HG03469 (cell line): ENCODE results near the gene ST7L.

Experiments
- ATAC-seq: cut with Tn5 transposase; IDR thresholded peaks from one replicate; pipeline ENCODE4 v1.9.1; 2021; ENCODE audit warnings: mild to moderate bottlenecking, moderate library complexity, moderate number of reproducible peaks; ENCODE audit not compliant: unreplicated experiment

The ST7L gene

DNA sequence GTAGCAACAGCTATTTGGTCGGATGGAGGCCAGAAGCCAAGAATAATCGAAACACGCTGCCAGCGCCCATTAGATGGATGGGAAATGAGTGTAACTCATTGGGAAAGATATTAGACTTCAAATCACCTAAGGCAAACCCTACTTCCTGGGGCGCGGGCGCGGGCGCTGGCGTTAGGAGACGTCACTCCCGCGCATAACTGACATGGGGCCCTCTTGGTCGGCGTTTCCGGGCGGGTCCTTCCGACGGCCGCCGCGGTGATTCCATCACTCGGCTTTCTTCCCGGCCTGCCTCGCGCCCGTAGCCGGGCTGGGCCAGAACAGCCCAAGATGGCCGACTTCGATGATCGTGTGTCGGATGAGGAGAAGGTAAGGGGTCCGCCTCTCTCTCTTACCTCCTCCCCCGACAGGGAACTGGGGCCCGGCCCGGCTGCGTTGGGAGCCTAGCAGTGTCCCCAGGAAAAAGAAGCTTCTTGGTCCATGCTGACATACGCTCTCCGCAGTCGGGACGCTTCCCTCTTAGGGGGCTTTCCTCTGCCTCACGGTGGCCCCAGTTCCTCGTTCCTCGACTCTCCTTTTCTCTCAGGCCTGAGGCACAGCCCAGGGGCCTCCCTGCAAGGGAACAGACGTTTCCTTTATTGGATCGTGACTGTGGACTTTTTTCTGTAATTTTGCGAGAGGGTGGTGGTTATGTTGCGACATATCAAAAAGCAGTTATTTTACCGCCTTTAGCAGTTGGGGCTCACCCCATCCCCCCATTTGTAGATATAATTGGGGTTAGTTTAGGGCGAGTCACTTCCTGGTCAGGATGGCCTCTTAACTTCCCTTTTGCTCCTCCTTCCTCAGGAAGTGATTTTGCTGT is 806 bp upstream of the ST7L start, which contains the start of gene CAPZA1:
Gene CAPZA1 (plus strand): TSS at position 315 of the 859 bp plus-strand sequence. CDS start 13 bp downstream, at position 328.
- ATAC-seq, result peak; percentile 70

DNA sequence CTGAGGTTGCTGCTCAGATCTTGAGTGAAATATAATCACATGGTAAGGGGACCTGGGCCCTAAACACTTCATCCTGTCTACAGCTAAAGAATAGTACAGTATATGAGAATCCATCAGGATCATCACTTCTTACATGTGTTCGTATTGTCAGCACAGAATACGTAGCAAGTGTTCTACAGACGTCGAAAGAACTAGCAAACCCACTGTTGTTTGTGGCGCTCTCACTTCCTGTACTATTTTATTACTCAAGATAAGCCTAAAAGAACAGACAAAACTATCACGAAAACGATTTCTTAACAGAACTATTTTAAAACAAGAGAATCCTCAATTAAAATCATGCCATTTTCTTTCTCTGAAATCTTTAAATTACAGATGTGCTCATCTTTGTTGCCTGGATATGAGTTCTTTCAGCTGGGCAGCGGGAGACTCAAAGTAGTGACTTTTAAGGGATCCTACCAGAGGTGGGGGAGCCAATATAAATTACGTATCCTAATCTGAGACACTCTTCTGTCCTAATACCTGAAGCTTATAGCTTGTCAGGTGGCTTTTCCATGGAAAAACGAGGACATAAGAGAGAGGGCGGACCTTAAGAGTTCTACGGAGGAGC is 724 bp downstream of the ST7L start:
- ATAC-seq, result no peak

DNA sequence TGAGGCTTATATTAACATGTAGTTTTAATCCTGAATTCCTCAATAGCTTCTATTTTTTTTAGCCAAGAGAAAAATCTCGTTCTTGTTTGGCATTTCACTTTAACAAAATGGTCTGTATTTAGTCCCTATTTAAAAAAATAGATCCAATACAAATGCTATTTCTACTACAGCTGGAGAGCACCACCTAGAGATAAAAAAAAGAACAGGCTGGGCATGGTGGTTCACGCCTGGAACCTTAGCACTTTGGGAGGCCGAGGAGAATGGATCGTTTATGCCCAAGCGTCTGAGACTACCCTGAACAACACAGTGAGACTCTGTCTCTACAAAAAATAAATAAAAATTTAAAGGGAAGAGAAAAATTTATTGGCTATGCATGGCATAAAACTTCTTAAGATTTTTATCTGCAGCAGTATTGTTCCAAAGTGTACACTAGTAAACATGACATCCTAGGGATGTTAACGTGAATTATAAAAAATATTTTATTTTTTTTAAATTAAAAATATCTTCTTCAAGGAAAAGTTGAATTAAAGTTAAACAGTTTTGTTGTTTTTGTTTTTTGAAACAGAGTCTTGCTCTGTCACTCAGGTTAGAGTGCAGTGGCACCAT is 4.4 kb downstream of the ST7L start:
- no peak for ATAC-seq

DNA sequence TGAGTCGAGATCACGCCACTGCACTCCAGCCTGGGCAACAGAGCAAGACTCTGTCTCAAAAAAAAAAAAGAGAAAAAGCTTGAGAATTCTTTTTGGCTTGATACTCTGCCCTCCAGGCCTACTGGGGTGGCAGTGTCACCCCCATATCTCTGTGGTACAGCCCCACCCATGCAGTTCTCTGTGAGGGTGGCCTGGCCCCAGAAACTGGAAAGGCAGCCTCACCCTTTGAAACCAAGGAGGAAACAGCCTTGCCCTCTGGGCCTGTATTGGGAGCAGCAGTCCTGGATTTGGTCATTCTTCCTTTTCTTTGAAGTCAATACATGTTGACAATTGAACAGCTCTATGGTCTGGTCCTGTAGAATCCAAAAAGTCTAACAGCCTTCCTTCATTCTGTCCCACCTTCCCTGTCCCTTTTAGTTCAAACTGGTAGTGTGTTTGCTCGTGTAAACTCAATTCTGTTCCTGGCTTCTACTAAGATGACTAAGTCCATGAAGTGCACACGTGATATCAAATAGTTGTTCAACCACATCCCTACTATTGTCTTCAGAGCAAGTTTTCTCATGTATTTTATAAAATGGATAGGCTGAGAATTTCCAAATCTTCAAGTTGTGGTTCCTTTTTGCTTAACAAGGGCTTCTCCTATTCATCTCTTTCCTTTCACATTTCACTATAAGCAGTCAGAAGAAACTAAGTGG is 13.2 kb downstream of the ST7L start:
- ATAC-seq, result no peak

DNA sequence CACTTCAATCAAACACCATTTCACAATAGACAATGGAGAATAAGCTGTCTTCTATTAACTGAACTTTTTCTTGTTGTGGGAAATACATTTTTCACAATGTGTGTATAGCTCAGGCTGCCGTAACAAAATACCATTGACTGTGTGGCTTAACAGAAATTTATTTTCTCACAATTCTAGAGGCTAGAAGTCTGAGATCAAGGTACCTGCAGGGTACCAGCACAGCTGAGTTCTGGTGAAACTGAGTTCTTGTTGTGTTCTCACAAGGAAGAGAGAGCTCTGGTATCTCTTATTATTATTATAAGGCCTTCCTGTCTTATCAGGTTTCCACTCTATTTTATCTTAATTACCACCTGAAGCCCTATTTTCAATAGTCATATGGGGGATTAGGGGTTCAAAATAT is 15.4 kb downstream of the ST7L start:
- ATAC-seq, result no peak

DNA sequence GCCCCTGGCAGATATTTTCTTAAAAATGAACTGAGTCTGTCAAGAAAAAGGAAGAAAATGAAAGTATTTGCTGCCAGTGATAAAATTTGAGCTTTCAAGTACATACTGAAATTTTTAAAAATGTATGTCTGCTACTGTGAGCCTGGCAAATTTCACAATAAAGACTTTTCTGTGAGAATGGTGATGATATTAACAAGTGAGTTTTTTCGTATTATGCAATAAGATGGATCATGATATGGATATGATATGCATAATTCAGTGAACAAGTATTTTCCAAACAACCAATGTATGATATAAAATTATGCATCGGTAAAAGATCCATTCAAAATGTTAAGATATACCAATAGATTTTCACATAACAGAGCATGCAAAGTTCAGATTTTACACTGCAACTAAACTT is 15.9 kb downstream of the ST7L start:
- no peak for ATAC-seq

DNA sequence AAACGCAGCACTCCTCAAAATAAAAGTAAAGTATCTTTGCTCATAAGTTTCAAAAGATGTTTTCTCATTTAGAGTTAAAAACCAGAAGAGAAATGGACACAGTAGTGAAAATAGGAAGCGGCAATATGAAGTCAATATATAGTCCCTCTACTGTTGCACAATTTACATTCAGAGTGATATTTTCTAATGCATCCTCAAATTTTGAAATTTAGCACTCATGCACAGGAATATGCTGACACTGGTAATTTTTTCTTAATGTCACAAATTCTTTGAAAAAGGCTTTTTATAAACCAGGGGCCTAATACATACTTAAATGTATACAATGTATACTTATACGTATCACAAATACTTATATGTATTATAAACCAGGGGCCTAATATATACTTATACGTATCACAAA is 19.5 kb downstream of the ST7L start:
- no peak for ATAC-seq

DNA sequence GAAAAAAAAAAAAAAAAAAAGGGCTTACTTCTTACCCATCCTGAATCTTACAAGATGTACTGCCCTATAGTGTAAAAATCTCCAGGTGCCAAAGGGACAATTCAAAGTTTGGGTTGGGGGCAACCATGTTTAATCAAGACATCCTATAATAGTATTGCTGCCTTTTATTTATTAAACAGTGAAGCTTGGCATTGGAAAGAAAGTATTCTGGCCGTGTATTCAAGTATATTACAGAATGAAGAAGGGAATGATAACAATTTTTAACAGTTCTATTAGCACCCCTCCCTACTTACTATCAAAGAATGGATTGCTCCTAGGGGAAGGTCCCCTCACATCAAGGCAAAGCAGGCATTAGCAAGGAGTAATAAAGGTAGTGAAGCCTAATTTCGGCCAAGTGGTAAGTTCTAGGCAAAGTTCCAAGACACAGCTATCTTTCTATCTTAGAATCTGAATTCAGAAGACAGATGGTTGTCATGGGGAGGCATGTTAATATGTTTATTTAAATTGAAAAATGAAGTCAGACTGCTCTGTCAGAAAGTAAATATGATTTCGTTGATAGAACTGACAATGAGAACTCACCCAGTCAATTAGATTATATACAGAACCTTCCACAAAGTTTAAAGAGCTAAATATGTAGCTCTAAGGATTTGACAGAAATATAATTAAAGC is 24.6 kb downstream of the ST7L start:
- no peak for ATAC-seq

DNA sequence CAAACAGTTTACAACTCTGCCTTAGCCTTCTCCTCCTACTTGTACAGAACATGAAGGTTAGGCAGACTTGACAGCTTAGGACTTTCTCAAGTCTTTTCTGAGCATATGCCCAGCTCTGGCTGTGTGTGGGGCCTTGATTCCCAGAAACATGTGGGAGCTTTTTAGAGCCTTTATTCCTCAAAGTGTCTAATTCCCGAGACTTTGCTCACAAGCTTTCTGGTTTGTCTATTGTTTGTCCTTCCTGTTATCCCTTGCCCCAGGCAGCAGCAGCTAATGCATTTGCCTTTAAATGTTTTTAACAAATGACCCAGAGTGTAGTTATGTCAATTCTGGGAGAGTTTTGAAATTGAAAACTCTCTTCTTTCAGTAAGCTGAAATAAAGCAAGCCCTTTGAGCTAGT is 29.2 kb downstream of the ST7L start:
- no peak for ATAC-seq

DNA sequence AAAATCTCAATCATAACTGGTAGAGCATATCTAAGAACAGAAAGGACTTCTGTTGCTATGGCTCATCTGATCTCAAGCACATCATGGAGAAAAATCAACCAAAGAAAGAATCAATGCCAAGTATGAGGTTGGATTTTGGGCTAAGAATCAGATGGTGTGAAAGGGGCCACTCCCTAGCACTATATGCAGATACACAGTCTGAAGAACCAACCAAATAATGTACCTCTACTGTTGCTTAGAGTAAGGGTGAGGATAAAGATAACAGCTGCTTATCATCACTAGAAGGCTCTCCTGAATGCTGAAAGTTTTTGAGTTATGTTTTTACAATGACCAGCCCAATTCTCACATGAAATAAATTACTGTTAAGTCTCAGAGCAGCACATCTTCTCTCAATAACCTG is 35.6 kb downstream of the ST7L start:
- ATAC-seq, result no peak

DNA sequence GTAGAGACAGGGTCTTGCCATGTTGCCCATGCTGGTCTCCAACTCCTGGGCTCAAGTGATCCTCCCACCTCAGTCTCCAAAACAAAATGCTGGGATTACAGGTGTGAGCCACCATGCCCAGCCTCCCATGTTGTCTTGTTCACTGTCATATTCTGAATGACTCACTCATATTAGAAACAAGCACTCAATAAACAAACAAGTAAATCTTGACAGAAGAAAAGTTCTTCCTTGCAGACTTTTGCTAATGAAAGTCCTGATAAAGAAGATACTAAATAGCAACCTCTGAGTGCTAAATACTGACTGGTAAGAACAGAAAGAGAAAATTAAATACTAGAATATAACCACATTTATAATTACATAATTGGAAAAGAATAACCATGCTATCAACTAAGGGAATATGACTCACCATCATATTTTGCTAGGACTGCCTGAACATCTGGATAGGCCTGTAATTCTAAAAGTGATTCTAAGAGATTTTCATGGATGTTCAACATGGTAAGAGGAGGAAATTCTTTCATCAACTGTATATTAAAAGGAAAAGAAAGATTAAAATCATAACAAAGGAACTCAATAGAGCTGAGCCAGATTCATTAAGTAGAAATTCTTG is 37.3 kb downstream of the ST7L start:
- ATAC-seq, result no peak

DNA sequence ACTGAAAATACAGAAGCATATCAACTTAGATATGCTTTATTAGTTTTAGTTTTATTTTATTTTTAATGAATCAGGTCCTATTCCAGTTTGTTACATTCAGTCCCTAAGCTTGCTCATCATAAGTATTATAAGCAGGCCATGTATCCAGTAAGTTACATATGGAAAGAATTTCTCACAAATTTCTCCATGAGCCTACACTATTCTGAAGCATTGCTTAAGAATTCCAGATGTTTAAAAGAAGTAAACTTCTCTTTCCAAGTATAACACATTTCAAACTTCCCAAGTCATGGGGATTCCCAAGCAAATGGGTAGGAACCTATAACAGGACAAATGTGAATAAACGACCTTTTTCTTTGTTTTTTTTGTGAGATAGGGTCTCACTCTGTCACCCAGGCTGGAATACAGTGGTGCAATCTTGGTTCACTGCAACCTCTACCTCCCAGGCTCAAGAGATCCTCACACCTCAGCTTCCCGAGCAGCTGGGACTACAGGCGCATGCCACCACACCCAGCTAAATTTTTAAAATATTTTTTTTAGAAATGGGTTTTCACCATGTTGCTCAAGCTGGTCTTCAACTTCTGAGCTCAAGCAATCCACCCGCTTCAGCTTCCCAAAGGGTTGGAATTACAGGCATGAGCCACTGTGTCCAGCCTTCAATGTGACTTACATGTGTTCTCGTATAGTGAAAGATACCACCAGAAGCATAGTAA is 39.0 kb downstream of the ST7L start:
- ATAC-seq, result no peak

DNA sequence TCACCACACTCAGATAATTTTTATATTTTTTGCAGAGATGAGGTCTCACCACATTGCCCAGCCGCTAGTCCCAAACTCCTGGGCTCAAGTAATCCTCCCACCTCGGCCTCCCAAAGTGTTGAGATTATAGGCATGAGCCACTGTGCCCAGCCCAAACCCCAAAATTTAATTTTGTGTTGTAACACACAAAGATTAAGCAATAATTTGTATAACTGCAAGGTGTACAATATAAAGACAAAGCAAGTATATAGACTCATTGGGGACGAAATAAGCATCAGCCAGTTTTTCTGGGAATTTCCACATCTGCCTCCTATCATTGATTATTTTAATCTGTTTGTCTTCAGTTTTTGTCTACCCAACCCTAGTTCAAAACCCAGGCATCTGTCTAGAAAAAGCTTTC is 42.7 kb downstream of the ST7L start:
- ATAC-seq, result no peak

DNA sequence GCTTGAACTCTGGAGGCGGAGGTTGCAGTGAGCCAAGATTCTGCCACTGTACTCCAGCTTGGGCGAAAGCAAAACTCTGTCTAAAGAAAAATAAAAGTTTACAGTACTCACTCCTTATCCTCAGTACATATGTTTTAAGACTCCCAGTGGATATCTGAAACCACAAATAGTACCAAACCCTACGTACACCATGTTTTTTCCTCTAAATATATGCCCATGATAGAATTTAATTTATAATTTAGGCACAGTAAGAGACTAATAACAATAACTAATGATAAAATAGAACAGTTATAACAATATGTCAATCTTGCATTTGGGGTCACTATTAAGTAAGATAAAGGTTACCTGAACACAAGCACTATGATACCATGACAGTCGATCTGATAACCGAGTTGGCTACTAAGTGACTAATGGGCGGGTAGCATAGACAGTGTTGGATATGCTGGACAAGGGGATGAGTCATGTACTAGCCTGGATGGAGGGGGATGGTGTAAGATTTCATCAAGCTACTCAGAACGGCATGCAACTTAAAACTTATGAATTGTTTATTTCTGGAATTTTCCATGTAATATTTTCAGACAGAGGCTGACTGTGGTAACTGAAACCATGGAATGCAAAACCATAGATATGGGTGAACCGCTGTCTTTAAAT is 43.7 kb downstream of the ST7L start:
- no peak for ATAC-seq

DNA sequence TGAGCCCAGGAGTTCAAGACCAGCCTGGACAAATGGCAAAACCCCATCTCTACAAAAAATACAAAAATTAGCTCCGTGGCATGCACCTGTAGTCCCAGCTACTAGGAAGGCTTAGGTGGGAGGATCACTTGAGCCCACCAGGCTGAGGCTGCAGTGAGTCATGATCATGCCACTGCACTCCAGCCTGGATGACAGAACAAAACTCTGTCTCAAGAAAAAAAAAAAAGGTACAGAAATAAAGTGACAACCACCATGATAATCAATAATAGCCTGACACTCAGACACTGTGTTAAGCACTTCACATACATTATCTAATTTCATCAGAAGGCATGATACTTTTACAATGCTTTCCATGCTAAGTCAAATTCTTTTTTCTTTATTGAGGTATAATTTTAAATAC is 53.1 kb downstream of the ST7L start:
- ATAC-seq, result no peak

DNA sequence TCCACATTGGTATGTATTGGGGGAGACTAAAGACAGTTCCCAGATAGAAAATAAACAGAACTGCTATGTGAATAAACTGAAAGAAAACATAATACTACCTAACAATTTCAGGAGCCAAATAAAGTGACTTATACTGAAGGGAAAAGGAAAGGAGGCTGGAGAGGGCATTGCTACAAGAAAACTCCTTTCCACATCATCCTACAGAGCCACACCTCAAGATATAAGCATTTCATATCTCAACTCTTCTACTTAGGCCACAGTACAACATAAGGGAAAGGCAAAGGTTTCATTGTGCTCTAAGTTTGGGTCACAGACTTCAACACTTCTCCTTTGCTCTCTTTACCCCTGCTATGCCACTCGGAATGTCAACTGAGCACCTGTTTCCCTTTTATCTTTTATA is 54.9 kb downstream of the ST7L start:
- ATAC-seq, result no peak

DNA sequence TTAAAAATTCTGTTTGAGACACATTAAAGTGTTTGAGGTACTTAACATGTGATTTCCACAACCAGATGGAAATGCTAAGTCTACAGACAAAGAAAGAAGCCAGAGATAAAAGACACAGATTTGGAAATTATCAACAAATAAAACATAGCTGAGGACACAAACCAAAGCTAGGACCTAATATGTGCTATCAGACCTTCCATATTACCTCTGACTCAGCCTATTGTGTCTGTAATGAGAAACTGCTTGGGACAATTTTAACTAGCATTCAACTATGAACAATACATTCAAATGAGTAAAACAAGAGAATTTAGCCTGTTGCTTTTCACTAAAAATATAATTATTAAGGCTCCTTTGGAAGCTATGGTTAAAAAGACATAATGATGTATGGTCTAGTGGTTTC is 55.6 kb downstream of the ST7L start:
- no peak for ATAC-seq

DNA sequence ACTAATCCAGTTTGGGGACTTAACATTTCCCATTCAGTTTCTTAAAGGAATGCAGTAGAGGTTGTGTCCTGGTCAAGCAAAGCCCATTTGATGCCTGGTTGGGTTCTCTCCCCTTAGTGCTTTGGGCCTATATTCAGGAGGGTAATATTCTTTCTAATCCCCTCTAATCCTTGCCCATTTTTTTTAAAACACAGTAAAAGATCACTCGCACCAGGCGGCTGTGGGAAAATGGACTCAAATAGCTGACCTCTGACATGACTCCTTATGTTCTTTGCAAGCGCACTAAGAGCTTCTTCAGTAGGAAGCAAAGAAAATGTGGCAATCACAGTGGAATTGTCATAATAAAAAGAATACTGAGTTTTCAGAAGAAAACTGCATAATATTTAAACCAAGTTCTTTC is 60.3 kb downstream of the ST7L start:
- no peak for ATAC-seq

DNA sequence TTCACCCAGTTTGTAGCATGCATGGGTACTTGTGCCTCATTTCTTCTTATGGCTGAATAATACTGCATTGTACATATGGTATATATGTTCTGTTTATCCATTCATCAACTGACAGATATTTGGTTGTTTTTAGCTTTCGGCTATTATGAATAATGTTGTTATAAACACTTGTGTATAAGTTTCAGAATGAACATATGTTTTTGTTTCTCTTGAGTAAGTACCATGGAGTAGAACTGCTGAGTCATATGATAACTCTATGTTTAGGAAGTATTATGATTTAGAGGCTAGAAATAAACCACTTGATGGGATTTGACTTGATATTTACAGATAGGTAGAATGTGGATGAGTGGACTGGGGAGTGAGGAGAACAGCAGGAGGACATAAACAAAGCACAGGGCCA is 61.6 kb downstream of the ST7L start:
- ATAC-seq, result no peak
